Activated CD8-positive, alpha-beta memory T cell treated with anti-CD3 and anti-CD28 coated beads for 4 hours (primary cell): ENCODE measurements around the gene CLEC19A.
"Not testable (repeated sequence)": the region's sequence is repeated elsewhere in the genome, so short reads cannot be mapped to it uniquely, and the experiment has no call there.

Experiments
- DNase-seq, 2 donors: peaks; one replicate each; pipeline ENCODE4 v3.0.0-alpha.2; 2020; ENCODE audit warnings: low read depth in 2 of 2

Gene CLEC19A

GRCh38 chr16:19286827-19287226 is 1.3 kb downstream of the CLEC19A start:
- DNase-seq: no peak

- DNase-seq: no peak
Measured at GRCh38 chr16:19287241-19287640, 1.7 kb downstream of the CLEC19A start.

GRCh38 chr16:19288872-19289799 is 3.6 kb downstream of the CLEC19A start:
- DNase-seq: no peak

- DNase-seq: no peak
Measured at GRCh38 chr16:19289811-19290485, 4.4 kb downstream of the CLEC19A start.

- no peak for DNase-seq
Measured at GRCh38 chr16:19290860-19291259, 5.3 kb downstream of the CLEC19A start.

GRCh38 chr16:19291475-19291874 is 5.9 kb downstream of the CLEC19A start:
- DNase-seq: no peak

GRCh38 chr16:19292186-19292585 is 6.7 kb downstream of the CLEC19A start:
- no peak for DNase-seq

GRCh38 chr16:19294156-19294649 is 8.7 kb downstream of the CLEC19A start:
- DNase-seq: no peak

- no peak for DNase-seq
Measured at GRCh38 chr16:19295393-19295792, 9.9 kb downstream of the CLEC19A start.

GRCh38 chr16:19297454-19297853 is 11.9 kb downstream of the CLEC19A start:
- DNase-seq: no peak

- DNase-seq: no peak
Measured at GRCh38 chr16:19299565-19299964, 14.0 kb downstream of the CLEC19A start.

GRCh38 chr16:19301931-19302330 is 16.4 kb downstream of the CLEC19A start:
- no peak for DNase-seq

- DNase-seq: no peak
Measured at GRCh38 chr16:19304750-19305149, 19.2 kb downstream of the CLEC19A start.

- DNase-seq: no peak
Measured at GRCh38 chr16:19305443-19305842, 19.9 kb downstream of the CLEC19A start.

GRCh38 chr16:19307587-19308241 is 22.2 kb downstream of the CLEC19A start:
- DNase-seq: no peak

- no peak for DNase-seq
Measured at GRCh38 chr16:19308392-19308791, 22.9 kb downstream of the CLEC19A start.

- no peak for DNase-seq
Measured at GRCh38 chr16:19309178-19309577, 23.6 kb downstream of the CLEC19A start.

- DNase-seq: no peak
Measured at GRCh38 chr16:19314718-19315425, 29.3 kb downstream of the CLEC19A start.

- no peak for DNase-seq
Measured at GRCh38 chr16:19315889-19316433, 30.4 kb downstream of the CLEC19A start.

- DNase-seq: no peak
Measured at GRCh38 chr16:19316846-19317245, 31.3 kb downstream of the CLEC19A start.

GRCh38 chr16:19321186-19321585 is 35.7 kb downstream of the CLEC19A start:
- DNase-seq: not testable (repeated sequence)
